CD4-positive, alpha-beta T cell treated with Interleukin-4 for 1 hour (primary cell): ENCODE measurements around the gene CCT6B.
"Not testable (repeated sequence)": the region's sequence is repeated elsewhere in the genome, so short reads cannot be mapped to it uniquely, and the experiment has no call there.

Experiments used
- DNase-seq, 2 donors: peaks; one replicate each; pipeline ENCODE4 v3.0.0-alpha.2; 2020 to 2022

CCT6B gene

DNA sequence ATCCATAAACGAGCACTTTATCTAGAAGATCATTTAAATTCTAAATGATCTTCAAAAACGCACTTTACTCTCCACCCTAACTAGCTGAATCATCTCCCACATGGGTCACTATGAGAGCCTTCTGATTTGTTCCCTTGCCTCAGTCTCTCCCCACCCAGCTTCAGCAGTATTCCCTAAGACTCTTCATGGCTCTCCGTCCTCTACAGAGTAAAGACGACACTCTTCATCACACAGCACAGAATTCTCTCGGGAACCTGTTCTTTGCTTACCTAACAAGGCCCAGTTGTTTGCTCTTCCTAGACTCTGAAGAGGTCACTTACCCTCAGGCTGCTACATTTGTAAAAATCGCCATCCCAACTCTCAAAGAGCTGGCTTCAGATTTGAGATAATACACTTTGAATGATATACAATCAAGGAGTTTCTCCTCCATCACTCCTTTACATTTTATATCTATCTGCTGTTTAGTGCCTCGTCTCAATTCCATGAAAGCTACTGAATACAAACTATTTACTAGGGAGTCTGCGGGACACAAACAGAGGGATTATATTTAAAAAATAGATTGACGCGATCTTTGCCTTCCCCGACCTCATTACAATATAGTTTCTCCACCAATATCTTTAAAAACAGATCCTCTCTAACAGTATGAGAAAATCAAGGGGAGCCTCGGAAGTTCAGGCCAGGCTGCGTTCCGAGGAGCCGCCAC, 18.5 kb upstream of the CCT6B start:
- no peak for DNase-seq

DNA sequence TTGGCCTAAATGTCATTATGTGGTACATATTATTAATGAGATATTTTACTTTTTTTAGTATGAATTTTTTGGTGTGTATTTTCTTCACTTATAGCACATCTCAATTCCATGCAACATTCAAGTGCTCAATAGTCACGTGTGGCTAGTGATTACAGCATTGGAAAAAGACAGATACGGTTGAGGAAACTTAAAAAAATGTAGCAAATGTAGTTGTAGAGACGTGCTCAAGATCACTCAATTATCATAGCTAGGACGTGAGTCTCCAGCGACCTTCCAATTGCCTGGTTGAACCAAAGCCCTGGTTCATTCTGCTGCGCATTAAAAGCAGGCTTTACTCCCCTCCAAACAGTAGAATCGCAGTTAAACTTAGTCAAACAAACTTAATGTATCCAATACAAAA, 17.9 kb upstream of the CCT6B start:
- no peak for DNase-seq

DNA sequence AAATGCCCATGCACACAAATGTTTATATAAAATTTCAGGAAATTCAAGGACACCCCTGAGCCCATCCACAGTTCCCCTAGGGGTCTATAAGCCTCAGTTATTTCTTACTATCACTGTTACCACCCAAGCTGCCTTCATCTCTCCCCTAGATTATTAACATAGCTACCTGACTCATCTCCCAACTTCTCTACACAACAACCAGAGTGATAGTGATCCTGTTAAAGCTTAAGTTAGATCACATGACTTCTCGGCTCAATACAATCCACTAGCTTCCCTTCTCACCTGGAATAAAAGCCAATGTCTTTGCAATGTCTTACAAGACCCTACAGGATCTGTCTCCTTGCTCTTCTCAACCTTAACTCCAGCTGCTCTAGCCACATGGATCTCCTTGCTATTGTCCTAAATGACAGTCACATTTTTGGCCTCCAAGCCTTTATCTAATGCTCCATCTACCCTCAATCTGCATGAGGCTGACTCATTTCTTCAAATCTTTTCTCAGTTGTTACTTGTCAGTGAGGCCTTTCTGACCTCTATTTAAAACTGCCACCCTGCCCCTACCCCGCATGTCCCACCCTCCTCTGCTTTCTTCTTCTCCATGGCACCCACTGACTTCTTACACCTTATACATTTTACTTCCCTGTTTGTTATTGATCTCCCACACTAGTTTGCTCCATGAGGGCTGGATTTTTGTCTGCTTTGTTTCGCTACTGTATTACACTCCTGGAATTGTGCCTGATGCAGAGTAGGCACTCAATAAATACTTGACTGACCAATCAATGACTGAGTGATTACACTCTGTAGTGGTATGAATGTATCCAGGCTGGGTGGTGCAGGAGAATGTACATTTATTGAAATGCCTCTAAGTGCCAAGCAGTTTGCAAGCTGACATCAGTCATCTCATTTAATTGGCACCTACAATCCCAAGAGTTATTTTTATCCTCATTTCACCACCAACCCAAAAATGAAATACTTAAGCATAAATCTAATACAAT, 13.8 kb upstream of the CCT6B start:
- no peak for DNase-seq

DNA sequence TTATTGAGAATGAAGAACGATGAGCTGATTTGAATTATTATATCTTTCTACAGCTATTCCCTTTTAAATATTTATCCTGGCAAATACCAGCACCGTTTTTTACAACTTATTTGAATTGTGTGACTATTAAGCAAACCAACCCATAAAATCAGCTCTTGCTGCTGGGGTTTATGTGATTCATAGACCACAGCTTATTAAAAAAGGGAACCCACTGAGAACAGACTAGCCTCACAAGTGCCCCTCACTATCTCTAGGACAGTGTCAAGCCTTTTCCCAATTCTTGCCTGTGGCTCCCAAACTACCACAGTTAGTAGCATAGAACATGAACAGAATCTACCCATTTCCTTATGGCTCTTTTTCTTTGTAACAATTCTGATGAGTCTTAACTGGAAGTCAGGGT, 12.9 kb upstream of the CCT6B start:
- no peak for DNase-seq

DNA sequence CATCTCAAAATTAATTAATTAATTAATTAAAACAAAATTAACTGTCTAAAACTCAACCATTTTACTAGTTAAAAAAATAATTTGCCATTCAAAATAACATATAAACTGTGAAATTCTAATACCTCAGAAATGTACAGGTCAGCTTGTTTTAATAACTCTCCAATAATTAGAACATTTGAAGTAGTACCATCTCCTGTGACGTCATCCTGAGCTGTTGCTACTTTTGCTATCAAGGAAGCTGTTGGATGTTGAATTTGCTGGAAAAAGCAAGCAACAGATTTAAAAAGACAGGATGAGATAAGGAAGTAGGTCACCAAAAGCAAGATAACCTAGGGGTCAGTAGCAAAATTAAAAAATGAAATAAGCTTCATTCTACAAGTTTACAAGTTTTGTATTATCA, 2.8 kb downstream of the CCT6B start:
- DNase-seq: no peak

DNA sequence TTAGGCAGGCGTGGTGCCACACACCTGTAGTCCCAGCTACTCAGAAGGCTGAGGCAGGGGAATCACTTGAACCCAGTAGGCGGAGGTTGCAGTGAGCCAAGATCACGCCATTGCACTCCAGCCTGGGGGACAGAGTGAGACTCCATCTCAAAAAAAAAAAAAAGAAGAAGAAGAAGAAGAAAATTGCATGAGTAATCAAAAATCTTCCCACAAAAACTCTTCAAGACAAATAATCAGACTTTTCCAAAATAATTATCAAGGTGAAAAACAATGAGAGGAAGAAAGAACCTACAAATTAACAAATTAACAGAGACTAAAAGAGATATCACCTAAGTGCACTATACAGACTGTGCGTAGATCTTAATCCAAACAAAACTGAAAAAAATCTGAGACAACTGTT, 10.5 kb downstream of the CCT6B start:
- not testable (repeated sequence) for DNase-seq

DNA sequence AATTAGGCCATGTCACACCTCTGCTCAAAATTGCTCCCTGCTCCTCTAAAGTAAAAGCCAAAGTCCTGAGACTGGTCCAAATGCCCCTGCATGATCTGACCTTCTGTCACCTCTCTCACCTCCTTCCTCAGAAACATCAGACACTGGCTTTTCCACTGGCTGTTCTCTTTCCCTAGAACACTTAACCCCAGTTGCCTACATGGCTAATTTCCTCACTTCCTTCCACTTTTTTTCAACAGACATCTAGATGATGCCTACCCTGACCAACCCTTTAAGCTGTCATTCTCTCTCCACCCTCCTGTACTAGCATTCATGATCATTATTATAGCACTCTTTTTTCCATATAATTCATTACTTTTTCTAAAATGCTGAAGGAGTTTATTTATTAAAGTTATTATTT, 31.0 kb downstream of the CCT6B start:
- no peak for DNase-seq

DNA sequence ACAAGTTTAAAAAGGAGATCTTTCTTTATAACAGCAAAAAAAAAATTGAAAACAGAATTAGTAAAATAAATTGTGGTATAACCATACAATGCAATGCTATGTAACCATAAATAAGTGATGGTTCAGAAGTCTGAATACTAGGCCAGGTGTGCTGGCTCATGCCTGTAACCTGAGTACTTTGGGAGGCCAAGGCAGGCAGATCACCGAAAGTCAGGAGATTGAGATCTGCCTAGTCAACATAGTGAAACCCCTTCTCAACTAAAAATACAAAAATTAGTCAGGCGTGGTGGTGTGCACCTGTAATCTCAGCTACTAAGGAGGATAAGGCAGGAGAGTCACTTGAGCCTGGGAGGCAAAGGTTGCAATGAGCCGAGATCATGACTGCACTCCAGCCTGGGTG, 34.6 kb downstream of the CCT6B start:
- DNase-seq: no peak

DNA sequence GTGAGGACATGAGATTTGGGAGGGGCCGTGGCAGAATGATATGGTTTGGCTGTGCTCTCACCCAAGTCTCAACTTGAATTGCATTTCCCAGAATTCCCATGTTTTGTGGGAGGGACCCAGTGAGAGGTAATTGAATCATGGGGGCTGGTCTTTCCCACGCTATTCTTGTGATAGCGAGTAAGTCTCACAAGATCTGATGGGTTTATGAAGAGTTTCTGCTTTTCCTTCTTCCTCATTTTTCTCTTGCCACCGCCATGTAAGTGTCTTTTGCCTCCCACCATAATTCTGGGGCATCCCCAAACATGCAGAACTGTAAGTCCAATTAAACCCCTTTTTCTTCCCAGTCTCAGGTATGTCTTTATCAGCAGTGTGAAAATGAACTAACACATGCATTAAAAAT, 40.6 kb downstream of the CCT6B start:
- DNase-seq: no peak

DNA sequence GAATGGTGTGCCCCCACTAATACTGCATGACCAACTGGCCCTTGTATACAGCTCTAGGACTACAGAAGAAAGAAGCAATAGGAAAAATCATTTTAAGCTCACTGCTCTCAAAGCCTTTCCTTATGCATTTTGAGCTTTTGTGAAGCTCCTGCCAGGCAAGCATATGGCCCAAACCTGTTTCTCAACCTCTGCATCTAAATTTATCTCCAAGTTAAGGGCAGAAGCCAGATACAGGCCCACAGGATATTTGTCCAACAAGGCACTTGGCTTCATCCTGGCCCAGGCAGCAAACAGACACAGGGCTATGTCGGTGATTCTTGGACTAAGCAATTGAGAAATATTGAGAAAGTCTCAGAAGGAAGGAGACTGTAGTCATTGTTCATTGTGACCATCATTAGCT, 43.9 kb downstream of the CCT6B start:
- no peak for DNase-seq

DNA sequence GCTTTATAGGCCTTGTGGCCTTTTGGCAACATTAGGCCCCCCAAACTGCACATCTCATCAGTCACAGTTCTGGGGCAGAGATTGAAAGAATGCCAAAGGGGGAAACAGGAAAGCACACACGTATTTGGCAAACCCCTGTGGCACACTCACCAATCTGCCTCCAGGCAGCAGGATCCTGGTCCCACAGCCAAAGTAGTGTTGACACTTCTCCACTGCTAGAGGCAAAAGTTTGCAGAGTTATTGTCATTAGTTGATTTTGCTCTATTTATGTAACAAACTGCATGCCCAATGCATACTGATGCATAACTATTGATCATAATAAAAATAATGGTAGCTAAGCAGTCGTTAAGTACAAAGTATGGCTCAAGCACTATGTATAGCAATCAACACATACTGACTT, 45.1 kb downstream of the CCT6B start:
- no peak for DNase-seq

DNA sequence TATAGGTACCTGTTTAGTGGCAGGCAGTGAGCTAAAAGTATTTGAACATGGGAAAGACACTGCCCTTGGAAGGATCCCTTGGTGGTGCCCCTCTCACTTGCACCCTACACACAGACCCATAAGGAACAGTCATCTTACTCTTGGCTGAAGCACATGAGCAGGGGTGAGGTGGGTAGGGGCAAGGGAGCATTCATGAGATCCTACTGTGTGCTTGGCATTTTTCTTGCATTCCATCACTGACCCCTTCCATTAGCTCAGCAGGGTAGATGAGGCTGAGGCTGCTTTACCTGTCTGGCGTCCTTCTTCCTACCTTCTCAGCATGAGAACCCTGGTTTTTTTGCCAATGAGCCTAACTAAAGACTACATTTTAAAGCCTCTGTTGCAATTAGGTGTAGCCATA, 48.3 kb downstream of the CCT6B start:
- no peak for DNase-seq

DNA sequence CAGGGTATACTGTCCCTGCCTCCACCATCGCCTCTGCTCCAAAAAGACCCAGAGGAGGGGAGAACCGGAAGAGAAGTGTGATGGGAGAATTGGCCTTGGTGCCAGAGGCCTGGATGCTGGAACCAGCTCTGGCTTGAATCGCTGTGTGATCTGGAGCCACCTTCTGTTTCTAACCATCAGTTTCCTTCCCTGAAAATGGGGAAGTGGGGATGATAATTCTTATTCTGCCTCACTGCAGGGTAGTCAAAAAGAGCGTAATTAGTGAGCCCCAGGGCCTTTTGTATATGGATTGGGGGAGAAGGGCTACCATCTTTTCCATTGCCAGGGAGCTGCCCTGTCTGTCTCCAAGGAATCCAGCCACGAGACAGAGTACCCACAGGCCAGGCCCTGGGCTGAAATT, 52.2 kb downstream of the CCT6B start:
- DNase-seq: no peak

DNA sequence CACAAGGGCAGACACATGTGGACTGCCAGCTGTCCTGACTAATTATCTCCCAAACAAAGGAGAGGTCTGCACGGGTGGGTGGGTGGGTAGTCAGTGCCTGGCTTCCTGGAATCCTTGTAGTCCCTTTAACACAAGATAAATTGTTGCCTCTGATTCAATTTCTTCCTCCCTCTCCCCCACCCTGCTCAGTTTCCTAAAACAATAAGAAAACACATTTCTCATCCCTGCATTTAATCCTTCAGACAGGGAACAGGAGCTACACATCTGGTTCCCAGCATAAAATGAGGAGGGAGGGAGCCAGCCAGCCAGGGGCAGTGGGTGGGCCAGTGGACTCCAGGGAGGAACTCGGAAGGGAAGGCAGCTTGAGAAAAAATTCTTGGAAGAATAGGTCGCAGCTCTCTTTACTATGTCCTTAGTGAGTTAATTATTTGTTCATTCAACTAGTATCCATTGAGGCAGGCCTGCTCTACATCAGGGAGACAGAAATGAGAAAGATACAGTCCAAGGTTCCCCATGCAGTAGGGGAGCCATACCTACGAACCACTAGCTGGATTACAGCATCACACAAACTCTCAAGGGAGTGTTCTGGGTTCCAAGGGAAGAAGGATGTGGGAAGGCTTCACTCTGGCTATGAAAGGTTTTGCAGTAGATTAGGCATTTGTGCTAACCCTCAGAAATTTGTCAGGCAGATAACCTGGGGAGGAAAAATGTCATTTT, 58.3 kb downstream of the CCT6B start:
- no peak for DNase-seq

DNA sequence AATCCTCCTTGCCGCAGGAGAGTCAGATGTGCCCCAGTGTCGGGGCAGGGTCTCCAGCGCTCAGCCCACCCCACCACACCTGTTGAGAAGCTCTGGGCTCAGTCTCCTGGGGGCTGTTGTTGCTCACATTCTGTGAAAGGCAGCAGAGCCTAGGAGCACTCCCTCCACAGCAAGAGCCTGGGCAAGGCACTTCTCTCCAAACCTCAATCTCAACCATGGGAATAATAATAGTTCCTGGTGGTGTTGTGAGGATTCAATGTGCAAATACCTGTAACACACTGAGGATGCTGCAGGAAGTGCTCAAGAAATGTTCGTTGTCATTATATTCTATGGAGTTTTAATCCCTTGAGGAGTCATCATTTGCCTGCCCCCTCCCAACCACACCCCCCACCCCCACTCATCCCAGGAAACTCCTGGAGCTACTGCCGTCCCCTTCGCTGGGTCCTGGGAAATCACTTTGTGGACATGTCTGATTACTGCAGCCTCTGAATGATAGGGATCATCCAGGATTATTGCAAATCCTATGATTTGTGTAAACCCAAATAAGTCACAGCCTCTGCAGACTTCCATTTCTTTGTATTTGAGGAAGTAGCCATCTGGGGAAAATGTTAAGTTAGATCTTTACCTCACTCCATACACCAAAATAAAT, 61.5 kb downstream of the CCT6B start:
- DNase-seq: no peak

DNA sequence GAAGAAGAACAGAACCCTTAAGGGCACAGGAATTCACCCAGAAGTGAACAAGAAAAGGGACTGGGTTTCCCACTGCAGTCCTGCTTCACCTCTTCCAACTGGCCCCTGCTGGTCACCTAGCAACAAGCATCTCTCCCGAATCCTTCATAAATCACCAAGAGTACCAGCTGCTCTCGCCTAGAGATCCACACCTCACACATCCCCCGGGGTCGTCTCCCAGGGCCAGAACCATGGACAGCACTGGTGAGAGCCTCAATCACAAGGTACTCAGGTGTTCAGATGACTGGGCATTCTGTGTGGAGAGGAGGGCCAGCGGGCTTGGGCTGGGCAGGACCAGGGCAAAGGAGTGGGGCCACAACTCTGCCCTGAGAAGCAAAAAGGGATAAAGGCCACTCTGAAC, 65.9 kb downstream of the CCT6B start:
- no peak for DNase-seq

DNA sequence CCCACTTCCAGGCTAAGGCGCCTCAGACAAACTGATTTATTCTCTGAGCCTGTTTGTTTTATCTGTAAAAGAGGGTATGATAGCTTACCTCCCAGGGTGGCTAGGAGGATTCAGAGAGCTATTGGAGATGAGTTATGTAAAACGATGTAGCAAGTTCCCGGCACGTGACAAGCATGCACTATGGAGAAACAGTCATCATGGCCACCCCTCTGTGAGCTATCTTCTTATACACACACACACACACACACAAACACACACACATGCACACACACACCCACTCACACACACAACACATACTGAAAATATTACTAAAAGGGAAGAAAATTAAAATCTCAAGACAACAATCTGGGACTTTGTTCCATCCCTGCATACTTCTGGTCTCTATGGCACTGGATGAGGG, 66.3 kb downstream of the CCT6B start:
- no peak for DNase-seq

DNA sequence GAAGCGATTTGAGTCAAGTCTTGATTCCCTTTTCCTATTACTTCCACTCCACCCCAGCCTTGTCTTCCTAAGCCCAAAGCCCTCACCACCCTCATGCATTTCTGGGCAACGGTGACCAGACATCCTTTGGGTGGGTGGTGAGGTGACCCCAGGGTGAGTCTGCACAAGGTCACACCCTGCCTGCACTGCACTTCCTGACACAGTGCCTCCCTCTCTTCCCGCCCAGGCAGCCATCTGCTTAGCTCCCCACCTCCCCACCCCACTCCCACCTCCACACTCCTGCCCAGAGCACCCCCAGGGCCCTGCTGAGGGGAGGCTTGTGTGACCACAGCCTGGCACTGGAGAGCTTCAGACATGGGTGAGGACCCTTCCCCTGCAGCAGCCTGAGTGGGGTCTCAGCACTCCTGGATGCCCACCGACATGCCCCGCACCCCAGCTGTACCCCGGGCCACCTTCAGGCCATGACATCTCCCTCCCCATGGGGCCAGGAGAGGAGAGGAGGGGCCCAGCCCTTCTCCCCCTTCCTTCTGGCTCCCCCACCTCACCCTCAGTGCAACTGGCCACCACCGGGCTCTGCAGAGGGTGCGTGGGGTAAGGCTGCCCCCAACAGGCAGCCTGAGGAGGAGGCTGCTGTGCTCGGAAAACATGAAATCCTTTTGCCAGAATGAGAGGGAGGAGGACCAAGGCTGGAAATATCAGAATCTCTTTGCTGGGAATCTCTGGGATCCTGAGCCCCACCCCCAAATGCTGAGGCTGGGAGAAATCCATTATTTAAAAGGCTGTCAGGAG, 68.6 kb downstream of the CCT6B start:
- peak in 1 of 2 donors; percentile 9 for DNase-seq

DNA sequence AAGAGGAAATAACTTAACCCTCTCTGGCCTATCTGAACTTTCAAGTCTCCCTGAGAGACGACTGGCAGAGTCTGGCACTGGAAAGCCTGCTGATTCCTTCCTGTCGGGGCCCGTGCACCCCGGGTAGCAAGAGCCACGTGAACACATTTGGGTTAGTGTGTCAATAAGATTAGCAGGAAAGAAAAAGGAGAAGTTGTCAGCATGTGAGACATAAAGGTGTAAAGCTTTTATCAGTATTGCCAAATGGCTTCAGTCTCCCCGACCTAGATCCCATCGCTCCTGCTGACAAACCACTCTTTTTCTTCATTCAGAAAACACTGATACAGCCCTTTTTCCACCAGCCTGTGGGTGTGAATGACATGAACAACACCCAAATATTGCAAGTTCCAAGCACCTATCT, 74.4 kb downstream of the CCT6B start:
- DNase-seq: no peak

DNA sequence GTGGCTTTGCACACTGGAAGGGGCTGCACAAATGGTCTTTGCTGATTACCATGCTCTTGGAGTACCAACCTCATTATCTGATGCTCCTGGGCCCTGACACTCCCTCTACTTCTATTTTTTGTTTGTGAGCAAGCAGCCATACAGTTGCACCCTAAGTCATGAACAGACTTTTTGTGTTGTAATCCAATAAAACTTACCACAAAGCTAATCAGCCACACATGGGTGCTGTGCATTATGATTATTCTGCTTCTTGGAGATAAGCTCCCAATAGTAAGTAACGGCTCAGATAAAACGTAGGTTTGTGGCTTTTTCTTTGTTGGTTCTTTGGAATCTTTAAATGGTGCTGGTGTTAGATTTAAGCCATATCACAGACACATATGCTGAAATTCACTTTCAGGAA, 76.2 kb downstream of the CCT6B start:
- no peak for DNase-seq

DNA sequence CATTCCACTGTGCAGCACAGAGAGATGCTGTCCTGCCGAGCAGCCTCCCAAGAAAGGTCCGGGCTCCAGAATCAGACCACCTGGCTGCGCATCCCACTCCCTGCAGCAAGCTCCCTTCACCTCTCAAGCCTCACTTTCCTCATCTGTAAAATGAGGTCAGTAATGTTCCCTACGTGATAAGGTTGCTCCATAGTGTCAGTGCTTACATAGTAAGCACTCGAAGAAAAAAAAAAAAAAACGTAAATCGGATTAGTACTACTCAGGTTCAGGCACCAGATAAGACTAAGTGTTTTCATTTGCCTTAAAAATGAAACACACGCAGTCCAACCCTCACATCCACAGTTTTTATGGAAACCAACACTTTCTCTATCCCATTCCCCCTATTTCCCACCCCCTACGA, 76.7 kb downstream of the CCT6B start:
- DNase-seq: no peak
